Stimulated activated naive CD4-positive, alpha-beta T cell (primary cell): ENCODE measurements around the gene FILIP1L.

Experiments
- DNase-seq, 6 experiments: peaks; one replicate each; lab custom pipeline; 2025; lab: John Stamatoyannopoulos, UW

Gene FILIP1L

GRCh38 chr3:99891610-99892285, 222.6 kb downstream of the FILIP1L start:
- no peak for DNase-seq

- DNase-seq, result no peak
Observed at GRCh38 chr3:99885851-99886250, 228.4 kb downstream of the FILIP1L start.

- no peak for DNase-seq
Observed at GRCh38 chr3:99885085-99885484, 229.2 kb downstream of the FILIP1L start.

GRCh38 chr3:99884484-99884883, 229.8 kb downstream of the FILIP1L start:
- DNase-seq, result peak in 1 of 6 experiments; percentile 10

- no peak for DNase-seq
Observed at GRCh38 chr3:99883693-99884092, 230.6 kb downstream of the FILIP1L start.

- DNase-seq, result no peak
Observed at GRCh38 chr3:99883138-99883461, 231.2 kb downstream of the FILIP1L start.

- no peak for DNase-seq
Observed at GRCh38 chr3:99882436-99883137, 231.7 kb downstream of the FILIP1L start.

- DNase-seq, result no peak
Observed at GRCh38 chr3:99881121-99881524, 233.2 kb downstream of the FILIP1L start.

GRCh38 chr3:99879275-99879674, 235.0 kb downstream of the FILIP1L start:
- DNase-seq, result no peak

GRCh38 chr3:99878005-99878404, 236.3 kb downstream of the FILIP1L start:
- DNase-seq, result no peak

- DNase-seq, result no peak
Observed at GRCh38 chr3:99877031-99877579, 237.2 kb downstream of the FILIP1L start.

- DNase-seq, result peak; percentile 44 to 70 (median 66)
Observed at GRCh38 chr3:99875929-99876841, 238.1 kb downstream of the FILIP1L start.

GRCh38 chr3:99875581-99875928, 238.7 kb downstream of the FILIP1L start:
- DNase-seq, result no peak

- no peak for DNase-seq
Observed at GRCh38 chr3:99874237-99875002, 239.9 kb downstream of the FILIP1L start.

GRCh38 chr3:99873269-99874102, 240.8 kb downstream of the FILIP1L start:
- no peak for DNase-seq

- no peak for DNase-seq
Observed at GRCh38 chr3:99872923-99873254, 241.4 kb downstream of the FILIP1L start.

GRCh38 chr3:99871231-99872045, 242.9 kb downstream of the FILIP1L start:
- DNase-seq, result no peak

- DNase-seq, result no peak
Observed at GRCh38 chr3:99870712-99871111, 243.6 kb downstream of the FILIP1L start.

GRCh38 chr3:99869621-99870020, 244.7 kb downstream of the FILIP1L start:
- DNase-seq, result no peak

GRCh38 chr3:99868311-99868646, 246.0 kb downstream of the FILIP1L start:
- DNase-seq, result no peak
